Epithelial cell of proximal tubule (primary cell): ENCODE results near the gene SESN3. TPM values are rescaled to one million over a fixed set of nuclear protein-coding genes. Genes with fewer than 3 reads are reported as not detected.

Experiments used
- DNase-seq: peaks from one replicate; pipeline ENCODE4 v3.0.0-alpha.2; 2011; ENCODE audit warnings: low read depth
- H3K4me3 ChIP-seq: 2 replicates; pipeline ENCODE4 v1.5.1; 2011; ENCODE audit warnings: low read depth, mild to moderate bottlenecking, low read length
- CTCF ChIP-seq: conservative IDR thresholded peaks from 2 replicates; pipeline ENCODE4 v1.5.1; 2012; ENCODE audit warnings: low read depth, mild to moderate bottlenecking, low read length
- total RNA-seq: library from RNA; depleted of rRNA; stranded (reverse); fragments of >200 nt; gene quantifications from 2 replicates; pipeline ENCODE4 v1.2.3, GENCODE V29; 2015

The SESN3 gene
- total RNA-seq, 1 donor from 2014 or later, result 4.9 TPM

- TF ChIP-seq CTCF, result no peak
- no peak for DNase-seq
- no peak overlapping the region for H3K4me3 ChIP-seq
These were observed 17.9 kb upstream of the SESN3 start for GRCh38 chr11:95248666-95249467.

GRCh38 chr11:95247883-95248282, 16.9 kb upstream of the SESN3 start:
- no peak for TF ChIP-seq CTCF
- H3K4me3 ChIP-seq, result no peak overlapping the region
- no peak for DNase-seq

- no peak for TF ChIP-seq CTCF
- H3K4me3 ChIP-seq, result no peak overlapping the region
- no peak for DNase-seq
These were observed 16.2 kb upstream of the SESN3 start for GRCh38 chr11:95247127-95247684.

GRCh38 chr11:95245581-95245980, 14.6 kb upstream of the SESN3 start:
- H3K4me3 ChIP-seq, result no peak overlapping the region
- DNase-seq, result no peak
- no peak for TF ChIP-seq CTCF

- DNase-seq, result peak; percentile 73
- no peak overlapping the region for H3K4me3 ChIP-seq
- TF ChIP-seq CTCF, result no peak
These were observed 14.0 kb upstream of the SESN3 start for GRCh38 chr11:95245038-95245437.

GRCh38 chr11:95243673-95244072, 12.7 kb upstream of the SESN3 start:
- no peak overlapping the region for H3K4me3 ChIP-seq
- no peak for DNase-seq
- TF ChIP-seq CTCF, result no peak
